GM20000 (cell line): Measurements from ENCODE around the gene TMEM178B.

Source experiments
- DNase-seq: peaks from one replicate; pipeline ENCODE4 v3.0.0; 2012; ENCODE audit warnings: low spot score
- TF ChIP-seq, protein P1 (sequence below): IDR thresholded peaks from 2 replicates; pipeline ENCODE4 v1.5.1; 2012; ENCODE audit warnings: mild to moderate bottlenecking, control low read depth; ENCODE audit errors: extremely low read depth, missing control alignments

Gene TMEM178B

DNA sequence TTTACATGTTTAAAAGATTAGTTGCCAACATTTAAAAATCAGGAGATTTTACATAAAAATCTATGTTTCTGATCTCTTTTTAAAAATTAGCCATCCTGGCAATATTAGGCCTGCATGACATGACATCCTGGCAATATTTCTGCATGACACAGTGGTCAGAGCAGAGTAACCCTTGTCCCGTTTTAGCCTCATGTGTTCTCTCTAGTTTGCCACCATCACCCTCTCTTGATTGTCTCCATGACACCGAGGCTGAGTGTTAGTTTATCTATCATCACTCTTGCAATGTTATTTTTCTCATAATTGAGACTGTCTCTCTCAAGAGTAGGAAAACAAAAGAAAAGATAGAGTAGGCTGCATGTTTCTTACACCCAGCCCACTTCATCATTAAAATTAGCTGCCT lies 287.6 kb downstream of the TMEM178B start:
- TF ChIP-seq, protein P1, sequence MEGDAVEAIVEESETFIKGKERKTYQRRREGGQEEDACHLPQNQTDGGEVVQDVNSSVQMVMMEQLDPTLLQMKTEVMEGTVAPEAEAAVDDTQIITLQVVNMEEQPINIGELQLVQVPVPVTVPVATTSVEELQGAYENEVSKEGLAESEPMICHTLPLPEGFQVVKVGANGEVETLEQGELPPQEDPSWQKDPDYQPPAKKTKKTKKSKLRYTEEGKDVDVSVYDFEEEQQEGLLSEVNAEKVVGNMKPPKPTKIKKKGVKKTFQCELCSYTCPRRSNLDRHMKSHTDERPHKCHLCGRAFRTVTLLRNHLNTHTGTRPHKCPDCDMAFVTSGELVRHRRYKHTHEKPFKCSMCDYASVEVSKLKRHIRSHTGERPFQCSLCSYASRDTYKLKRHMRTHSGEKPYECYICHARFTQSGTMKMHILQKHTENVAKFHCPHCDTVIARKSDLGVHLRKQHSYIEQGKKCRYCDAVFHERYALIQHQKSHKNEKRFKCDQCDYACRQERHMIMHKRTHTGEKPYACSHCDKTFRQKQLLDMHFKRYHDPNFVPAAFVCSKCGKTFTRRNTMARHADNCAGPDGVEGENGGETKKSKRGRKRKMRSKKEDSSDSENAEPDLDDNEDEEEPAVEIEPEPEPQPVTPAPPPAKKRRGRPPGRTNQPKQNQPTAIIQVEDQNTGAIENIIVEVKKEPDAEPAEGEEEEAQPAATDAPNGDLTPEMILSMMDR = no peak
- DNase-seq = no peak

DNA sequence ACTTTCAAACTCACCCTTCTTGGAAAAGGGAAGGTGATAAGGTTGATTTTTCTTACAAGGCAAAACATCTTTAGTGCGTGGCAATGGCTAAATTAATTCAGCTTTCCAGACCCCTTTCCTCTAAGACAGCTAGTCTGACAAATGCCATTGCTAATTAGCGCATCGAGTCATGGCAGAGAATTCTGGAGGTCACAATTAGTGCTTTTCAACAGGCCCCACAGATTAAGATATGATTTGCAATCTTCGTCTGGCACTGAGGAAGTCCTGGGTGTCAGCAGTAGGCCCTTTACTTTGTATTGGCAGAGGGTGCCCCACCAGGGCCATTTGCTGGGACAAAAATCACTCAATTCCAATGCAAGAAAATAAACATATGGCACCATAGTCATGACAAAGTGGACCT lies 288.1 kb downstream of the TMEM178B start:
- TF ChIP-seq, protein P1 = no peak
- DNase-seq = no peak

DNA sequence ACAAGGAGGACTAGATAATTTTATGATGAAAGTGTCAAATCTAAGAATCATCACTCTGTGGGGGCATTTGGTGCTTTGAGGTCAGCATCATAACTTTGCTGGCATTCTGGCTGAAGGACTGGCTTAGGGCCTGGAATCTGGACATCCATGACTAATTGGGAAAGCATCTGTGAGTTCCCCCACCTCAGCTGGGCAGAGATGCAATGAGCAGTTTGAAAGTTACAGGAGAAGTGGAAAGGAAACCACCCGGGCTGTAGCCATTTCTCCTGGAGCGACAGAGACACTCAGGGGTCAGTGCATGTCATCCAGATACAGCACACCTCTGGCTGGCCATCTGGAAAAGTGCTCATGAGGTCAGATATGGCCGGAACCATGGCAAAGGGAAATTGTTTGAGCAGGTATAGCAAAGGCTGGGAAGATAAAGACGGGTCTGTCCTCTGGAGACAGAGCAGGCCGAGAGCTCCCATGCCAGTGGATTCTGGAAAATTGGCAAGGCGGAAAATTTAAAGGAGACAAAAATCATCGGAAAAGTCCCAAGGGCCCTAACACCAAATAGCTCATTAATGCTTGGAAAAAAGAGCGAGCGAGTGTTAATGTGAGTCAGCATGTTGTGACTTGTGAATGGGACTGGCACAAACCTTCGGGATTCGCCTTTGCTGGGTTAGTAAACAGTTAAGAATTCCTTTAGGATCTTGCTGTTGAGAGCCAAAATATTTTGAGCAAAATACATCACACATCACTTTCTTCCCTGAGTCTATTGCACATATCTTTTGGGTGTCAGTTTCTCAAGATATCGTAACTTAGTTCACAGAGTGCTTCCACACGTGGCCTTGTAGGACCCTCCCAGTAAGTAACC lies 288.9 kb downstream of the TMEM178B start:
- DNase-seq = no peak
- TF ChIP-seq, protein P1 = no peak

DNA sequence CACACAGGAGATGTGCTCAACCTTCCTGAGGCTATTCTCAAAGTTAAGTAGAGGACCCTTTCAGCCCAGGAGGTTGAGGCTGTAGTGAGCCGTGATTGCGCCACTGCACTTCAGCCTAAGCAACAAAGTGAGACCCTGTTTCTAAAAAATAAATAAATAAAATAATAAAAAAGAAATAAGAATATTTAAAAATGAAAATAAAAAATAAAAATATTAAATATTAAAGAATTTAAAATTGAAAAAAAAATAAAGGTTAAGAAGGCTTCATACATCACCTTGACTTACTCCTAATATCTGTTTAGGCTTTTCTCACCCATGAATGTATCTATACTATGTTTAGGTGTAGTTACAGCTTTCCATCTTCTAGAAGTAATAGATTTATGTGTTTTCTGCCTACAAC lies 289.9 kb downstream of the TMEM178B start:
- DNase-seq = no peak
- TF ChIP-seq, protein P1 = no peak

DNA sequence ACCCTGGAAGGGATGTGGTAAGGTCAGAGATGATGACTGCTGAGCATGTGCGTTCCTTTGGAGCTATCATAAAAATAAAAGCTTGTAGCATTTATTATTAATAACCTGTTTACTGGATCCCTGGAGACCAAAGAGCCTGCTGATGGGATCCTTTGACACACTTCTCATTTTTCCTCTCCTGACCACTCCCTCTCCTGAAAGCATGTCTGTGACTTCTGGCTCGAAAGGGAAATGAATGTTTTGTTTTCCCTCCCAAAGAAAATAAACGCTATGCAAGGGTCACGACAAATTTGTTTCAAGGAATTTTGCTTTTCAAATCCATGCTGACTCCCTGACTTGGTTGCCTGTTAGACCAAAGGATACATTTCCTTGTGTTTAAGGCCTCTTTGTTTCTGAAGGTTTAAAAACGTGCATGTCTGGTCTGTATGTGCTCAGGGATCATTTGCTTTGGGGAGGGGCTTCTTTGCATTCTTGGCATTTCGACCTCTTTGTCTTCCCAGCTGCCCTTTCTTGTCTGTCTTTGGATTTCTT lies 292.3 kb downstream of the TMEM178B start:
- TF ChIP-seq, protein P1 = no peak
- no peak for DNase-seq

DNA sequence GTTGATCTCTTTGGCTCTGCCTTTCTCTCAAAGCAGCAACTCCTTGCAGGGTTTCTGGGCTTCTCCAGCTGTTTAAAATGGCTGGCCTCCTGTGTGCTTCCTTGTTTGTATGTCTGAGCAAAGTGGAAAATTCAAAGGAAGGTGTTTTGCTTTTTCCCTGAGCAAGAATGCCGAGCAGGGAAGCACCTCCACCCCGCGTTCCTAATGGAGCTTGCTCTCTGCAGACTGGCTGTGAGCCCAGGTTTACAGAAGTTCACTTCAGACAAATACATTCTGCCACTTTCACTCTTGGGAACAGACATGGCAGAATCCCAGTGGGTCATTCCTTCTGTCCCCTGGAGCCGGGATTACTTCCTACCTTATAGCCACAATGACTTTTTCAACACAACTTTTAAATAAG lies 295.6 kb downstream of the TMEM178B start:
- TF ChIP-seq, protein P1 = no peak
- no peak for DNase-seq

DNA sequence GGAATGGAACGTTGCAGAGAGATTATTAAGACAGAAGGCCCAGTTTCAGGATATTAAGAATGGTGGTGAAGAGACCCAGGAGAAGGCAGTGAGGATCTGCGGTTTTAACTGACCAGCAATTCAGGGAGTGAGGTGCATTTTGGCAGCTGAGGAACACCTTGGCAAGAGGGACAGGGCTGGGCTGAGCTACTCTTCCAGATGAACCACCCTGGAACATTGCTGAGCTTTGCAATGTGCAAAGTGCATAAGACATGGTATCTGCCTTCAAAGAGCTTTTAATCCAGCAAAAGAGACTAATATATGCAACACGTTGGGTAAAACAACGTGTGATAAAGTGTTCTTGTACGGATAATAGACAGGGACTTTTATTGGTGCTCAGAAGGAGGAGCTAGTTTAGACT lies 296.3 kb downstream of the TMEM178B start:
- no peak for DNase-seq
- TF ChIP-seq, protein P1 = no peak
